Measurements from ENCODE around the gene NKD2.

DNA sequence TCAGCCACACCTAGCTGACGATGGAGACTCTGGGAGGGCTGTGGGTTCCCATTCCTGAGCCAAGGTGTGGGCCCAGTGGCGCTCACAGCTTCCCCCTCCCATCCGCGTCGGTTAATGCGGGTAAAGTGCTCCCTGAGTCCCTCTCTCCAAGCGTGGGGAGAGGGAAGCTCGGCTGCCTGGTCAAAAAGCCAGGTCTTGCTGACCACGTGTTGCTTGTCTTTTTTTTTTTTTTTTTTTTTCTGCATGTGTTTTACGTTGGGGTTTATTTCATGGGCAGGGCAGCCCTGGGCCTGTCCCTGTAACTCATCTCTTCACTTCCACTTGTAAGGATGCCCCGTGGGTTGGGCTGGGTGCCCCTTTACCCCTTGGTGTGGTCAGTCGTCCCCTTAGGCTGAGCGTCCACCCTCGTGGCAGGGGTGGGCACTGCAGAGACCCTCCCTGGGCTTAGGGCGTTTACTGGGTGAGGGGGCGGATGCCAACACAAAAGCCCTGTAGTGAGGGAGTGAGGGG is 11.9 kb downstream of the NKD2 start:
- TF ChIP-seq RAD21 (IDR thresholded peaks at IDR 0.05; ENCODE audit: low read depth) (no peak), CEBPB (IDR thresholded peaks at IDR 0.05; ENCODE audit: low read depth) (no peak), ZFX (IDR thresholded peaks at IDR 0.05) (no peak), SRF (IDR thresholded peaks at IDR 0.05; ENCODE audit: low read depth) (no peak), POLR2A (IDR thresholded peaks at IDR 0.05; ENCODE audit: borderline replicate concordance, extremely low read depth, insufficient read depth, insufficient read length) (no peak), EGR1 (IDR thresholded peaks at IDR 0.05; ENCODE audit: low read depth) (no peak)
- TF ChIP-seq, protein P1, sequence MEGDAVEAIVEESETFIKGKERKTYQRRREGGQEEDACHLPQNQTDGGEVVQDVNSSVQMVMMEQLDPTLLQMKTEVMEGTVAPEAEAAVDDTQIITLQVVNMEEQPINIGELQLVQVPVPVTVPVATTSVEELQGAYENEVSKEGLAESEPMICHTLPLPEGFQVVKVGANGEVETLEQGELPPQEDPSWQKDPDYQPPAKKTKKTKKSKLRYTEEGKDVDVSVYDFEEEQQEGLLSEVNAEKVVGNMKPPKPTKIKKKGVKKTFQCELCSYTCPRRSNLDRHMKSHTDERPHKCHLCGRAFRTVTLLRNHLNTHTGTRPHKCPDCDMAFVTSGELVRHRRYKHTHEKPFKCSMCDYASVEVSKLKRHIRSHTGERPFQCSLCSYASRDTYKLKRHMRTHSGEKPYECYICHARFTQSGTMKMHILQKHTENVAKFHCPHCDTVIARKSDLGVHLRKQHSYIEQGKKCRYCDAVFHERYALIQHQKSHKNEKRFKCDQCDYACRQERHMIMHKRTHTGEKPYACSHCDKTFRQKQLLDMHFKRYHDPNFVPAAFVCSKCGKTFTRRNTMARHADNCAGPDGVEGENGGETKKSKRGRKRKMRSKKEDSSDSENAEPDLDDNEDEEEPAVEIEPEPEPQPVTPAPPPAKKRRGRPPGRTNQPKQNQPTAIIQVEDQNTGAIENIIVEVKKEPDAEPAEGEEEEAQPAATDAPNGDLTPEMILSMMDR (IDR thresholded peaks at IDR 0.05 in 2 of 3, conservative IDR thresholded peaks at IDR 0.05 in 1 of 3; ENCODE audit: borderline replicate concordance in 1 of 3, insufficient read depth in 1 of 3, low read depth in 2 of 3, low read length in 2 of 3): no peak

Measured in HCT116 (cell line).